ENCODE measurements around the gene HBG1.

DNA sequence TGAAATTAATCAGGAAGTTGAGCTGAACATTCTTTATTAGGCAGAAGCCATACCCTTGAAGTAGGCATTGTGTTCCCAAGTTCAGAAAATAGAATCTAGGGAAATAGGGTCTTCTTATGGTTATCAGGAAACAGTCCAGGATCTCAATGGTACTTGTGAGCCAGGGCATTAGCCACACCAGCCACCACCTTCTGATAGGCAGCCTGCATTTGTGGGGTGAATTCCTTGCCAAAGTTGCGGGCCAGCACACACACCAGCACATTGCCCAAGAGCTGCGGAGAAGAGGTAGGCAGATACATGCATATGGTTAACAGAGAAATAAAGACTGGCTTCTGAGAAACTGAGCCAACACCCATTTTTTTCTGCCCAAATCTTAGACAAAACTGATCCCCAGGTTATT lies 16.8 kb downstream of the HBG1 start:
- TF ChIP-seq, protein P1, sequence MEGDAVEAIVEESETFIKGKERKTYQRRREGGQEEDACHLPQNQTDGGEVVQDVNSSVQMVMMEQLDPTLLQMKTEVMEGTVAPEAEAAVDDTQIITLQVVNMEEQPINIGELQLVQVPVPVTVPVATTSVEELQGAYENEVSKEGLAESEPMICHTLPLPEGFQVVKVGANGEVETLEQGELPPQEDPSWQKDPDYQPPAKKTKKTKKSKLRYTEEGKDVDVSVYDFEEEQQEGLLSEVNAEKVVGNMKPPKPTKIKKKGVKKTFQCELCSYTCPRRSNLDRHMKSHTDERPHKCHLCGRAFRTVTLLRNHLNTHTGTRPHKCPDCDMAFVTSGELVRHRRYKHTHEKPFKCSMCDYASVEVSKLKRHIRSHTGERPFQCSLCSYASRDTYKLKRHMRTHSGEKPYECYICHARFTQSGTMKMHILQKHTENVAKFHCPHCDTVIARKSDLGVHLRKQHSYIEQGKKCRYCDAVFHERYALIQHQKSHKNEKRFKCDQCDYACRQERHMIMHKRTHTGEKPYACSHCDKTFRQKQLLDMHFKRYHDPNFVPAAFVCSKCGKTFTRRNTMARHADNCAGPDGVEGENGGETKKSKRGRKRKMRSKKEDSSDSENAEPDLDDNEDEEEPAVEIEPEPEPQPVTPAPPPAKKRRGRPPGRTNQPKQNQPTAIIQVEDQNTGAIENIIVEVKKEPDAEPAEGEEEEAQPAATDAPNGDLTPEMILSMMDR (IDR thresholded peaks at IDR 0.05), result no peak
- no peak for TF ChIP-seq POLR2A (IDR thresholded peaks at IDR 0.05)
